Measurements from ENCODE around the gene BDNF. TPM values are rescaled to one million over a fixed set of nuclear protein-coding genes. Genes with fewer than 3 reads are reported as not detected.
A peak's percentile ranks its signal among the peaks of the same experiment; 100 is the strongest.

Gene BDNF
- total and polyA plus RNA-seq, 2 experiments from 2014 or later = 4.9 to 9.0 TPM

DNA sequence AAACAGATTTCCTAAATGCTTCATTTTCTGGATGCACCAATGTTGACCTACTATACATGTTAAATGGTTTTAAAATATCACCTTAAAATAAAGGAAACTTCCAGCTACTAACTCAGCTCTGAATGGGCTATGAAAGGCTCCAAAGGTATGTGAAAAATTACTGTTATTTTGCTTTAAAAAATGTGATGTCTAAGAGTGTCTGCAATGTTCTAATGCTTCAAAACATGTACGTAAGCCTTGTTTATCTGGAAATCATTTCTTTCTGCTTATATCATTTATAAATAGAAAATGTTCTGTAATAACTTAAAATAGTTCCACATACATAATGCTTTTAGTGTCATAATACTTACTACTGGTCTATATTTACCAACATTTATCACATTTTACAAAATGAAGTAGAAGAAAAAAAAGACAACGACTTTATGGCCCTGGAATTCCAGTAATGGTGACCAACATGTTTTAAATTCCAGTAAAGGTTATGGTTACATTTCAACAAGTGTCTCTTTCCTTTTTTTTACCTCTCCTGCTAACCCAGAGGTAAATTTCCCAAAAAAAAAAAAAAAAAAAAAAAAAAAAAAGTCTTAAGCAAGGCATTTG is 2.5 kb downstream of the BDNF start:
- Histone ChIP-seq H3K4me3 (no peak overlapping the region), H3K27ac (peak overlapping the region; percentile 10), H4K20me1 (ENCODE audit: insufficient read depth, poor library complexity, severe bottlenecking) (no peaks in the 10 kb centered on the region), H3K36me3 (replicated peaks; ENCODE audit: insufficient read depth, low read depth) (no peaks in the 10 kb centered on the region), H3K79me2 (peaks cover 21% of the 10 kb centered on the region), H3K4me2 (peak overlapping the region; percentile 94), H3K9me3 (ENCODE audit: low read depth) (no peaks in the 10 kb centered on the region), H3K27me3 (peaks cover 15% of the 10 kb centered on the region), H3K4me1 (ENCODE audit: insufficient read depth) (peaks cover 12% of the 10 kb centered on the region), H2AFZ (no peak overlapping the region), H3K9me2 (replicated peaks; ENCODE audit: insufficient read depth) (no peaks in the 10 kb centered on the region)
- TF ChIP-seq, protein P1, sequence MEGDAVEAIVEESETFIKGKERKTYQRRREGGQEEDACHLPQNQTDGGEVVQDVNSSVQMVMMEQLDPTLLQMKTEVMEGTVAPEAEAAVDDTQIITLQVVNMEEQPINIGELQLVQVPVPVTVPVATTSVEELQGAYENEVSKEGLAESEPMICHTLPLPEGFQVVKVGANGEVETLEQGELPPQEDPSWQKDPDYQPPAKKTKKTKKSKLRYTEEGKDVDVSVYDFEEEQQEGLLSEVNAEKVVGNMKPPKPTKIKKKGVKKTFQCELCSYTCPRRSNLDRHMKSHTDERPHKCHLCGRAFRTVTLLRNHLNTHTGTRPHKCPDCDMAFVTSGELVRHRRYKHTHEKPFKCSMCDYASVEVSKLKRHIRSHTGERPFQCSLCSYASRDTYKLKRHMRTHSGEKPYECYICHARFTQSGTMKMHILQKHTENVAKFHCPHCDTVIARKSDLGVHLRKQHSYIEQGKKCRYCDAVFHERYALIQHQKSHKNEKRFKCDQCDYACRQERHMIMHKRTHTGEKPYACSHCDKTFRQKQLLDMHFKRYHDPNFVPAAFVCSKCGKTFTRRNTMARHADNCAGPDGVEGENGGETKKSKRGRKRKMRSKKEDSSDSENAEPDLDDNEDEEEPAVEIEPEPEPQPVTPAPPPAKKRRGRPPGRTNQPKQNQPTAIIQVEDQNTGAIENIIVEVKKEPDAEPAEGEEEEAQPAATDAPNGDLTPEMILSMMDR (IDR thresholded peaks at IDR 0.05; ENCODE audit: poor library complexity) = no peak
- TF ChIP-seq EZH2phosphoT487 (IDR thresholded peaks at IDR 0.05; ENCODE audit: low read depth, severe bottlenecking, unreplicated experiment) (no peak), EZH2 (IDR thresholded peaks at IDR 0.05; ENCODE audit: borderline replicate concordance) (no peak)
- WGBS (ENCODE audit: low lambda C conversion rate, missing lambda C conversion rate) = 46% methylated on average over 2 of the region's 2 CpGs
- no peak for DNase-seq (ENCODE audit: low spot score)

DNA sequence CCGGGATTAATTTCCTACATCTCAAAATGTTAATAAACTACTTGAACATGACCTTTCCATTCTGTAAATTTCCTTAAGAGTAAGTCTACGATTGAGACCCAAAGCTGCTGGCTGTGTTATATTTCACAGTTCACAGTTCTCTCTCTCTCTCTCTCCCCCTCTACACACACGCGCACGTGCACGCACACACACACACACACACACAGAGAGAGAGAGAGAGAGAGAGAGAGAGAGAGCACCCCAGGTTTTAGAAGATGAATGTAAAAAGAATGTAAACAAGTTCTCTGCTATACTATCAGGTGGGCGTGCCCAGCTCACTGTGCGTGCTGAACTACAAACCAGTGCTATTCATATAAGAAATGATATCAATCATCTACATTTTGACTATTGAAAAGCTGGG is 3.3 kb downstream of the BDNF start:
- peaks cover 28% of the 10 kb centered on the region for H3K79me2 ChIP-seq
- peak overlapping the region; percentile 94 for H3K4me2 ChIP-seq
- H3K36me3 ChIP-seq (replicated peaks; ENCODE audit: insufficient read depth, low read depth) = no peaks in the 10 kb centered on the region
- TF ChIP-seq, protein P1 (IDR thresholded peaks at IDR 0.05; ENCODE audit: poor library complexity) = no peak
- TF ChIP-seq EZH2phosphoT487 (IDR thresholded peaks at IDR 0.05; ENCODE audit: low read depth, severe bottlenecking, unreplicated experiment) (no peak), EZH2 (IDR thresholded peaks at IDR 0.05; ENCODE audit: borderline replicate concordance) (no peak)
- no peak overlapping the region for H2AFZ ChIP-seq
- no peaks in the 10 kb centered on the region for H3K9me2 ChIP-seq (replicated peaks; ENCODE audit: insufficient read depth)
- peaks cover 12% of the 10 kb centered on the region for H3K4me1 ChIP-seq (ENCODE audit: insufficient read depth)
- no peaks in the 10 kb centered on the region for H4K20me1 ChIP-seq (ENCODE audit: insufficient read depth, poor library complexity, severe bottlenecking)
- H3K4me3 ChIP-seq = no peak overlapping the region
- H3K27ac ChIP-seq = peak overlapping the region; percentile 10
- no peak for DNase-seq (ENCODE audit: low spot score)
- H3K27me3 ChIP-seq = peaks cover 7% of the 10 kb centered on the region
- H3K9me3 ChIP-seq (ENCODE audit: low read depth) = no peaks in the 10 kb centered on the region
- 23% methylated on average over 8 of the region's 8 CpGs for WGBS (ENCODE audit: low lambda C conversion rate, missing lambda C conversion rate)

DNA sequence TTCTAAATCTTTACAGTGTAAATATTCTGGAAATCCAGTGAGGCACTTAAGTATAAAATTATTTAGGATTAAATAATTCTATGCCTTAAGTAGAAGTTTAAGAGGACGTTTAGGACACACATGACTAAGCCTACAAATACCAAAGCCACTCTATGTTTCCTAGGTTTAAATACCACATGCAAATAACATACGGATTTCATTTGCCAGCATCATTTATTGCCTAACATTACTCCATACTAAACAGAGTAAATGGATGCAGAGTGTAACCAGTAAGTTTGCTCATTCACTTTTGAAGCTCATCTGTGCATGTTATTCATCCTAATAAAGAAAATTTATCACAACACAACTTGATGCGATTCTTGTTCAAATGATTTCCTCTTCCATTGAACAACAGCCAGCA is 4.1 kb downstream of the BDNF start:
- H3K27me3 ChIP-seq = peaks cover under 1% of the 10 kb centered on the region
- 36% methylated on average over 3 of the region's 3 CpGs for WGBS (ENCODE audit: low lambda C conversion rate, missing lambda C conversion rate)

More for the DNA sequence above, 4.1 kb downstream of the BDNF start:
- peaks cover 31% of the 10 kb centered on the region for H3K79me2 ChIP-seq
- no peaks in the 10 kb centered on the region for H3K36me3 ChIP-seq (replicated peaks; ENCODE audit: insufficient read depth, low read depth)
- H3K4me2 ChIP-seq = peak overlapping the region; percentile 94
- H3K27ac ChIP-seq = no peak overlapping the region
- H3K4me3 ChIP-seq = no peak overlapping the region
- no peaks in the 10 kb centered on the region for H3K9me3 ChIP-seq (ENCODE audit: low read depth)
- H4K20me1 ChIP-seq (ENCODE audit: insufficient read depth, poor library complexity, severe bottlenecking) = no peaks in the 10 kb centered on the region
- TF ChIP-seq, protein P1 (IDR thresholded peaks at IDR 0.05; ENCODE audit: poor library complexity) = no peak
- TF ChIP-seq EZH2 (IDR thresholded peaks at IDR 0.05; ENCODE audit: borderline replicate concordance) = no peak
- TF ChIP-seq EZH2phosphoT487 (IDR thresholded peaks at IDR 0.05; ENCODE audit: low read depth, severe bottlenecking, unreplicated experiment) = no peak
- H2AFZ ChIP-seq = no peak overlapping the region
- no peak for DNase-seq (ENCODE audit: low spot score)
- H3K4me1 ChIP-seq (ENCODE audit: insufficient read depth) = peaks cover 12% of the 10 kb centered on the region
- H3K9me2 ChIP-seq (replicated peaks; ENCODE audit: insufficient read depth) = no peaks in the 10 kb centered on the region

Measured in hepatocyte (in vitro differentiated cells).